ENCODE results near the gene KMT2C.

Gene KMT2C

GRCh38 chr7:152089183-152089582 is 346.6 kb downstream of the KMT2C start:
- DNase-seq: no peak

GRCh38 chr7:152086513-152086912 is 349.3 kb downstream of the KMT2C start:
- DNase-seq: no peak

GRCh38 chr7:152085131-152085530 is 350.7 kb downstream of the KMT2C start:
- DNase-seq: no peak
